GM18951 (cell line): ENCODE data around the gene SHC3.

ENCODE experiments used
- POLR2A ChIP-seq: IDR thresholded peaks from 4 replicates; pipeline ENCODE4 v1.6.1; 2011; ENCODE audit warnings: mild to moderate bottlenecking; ENCODE audit not compliant: insufficient read length, insufficient read depth; ENCODE audit errors: extremely low read depth
- in situ Hi-C: fragments of 300-500 bp; cut with MboI; formaldehyde crosslinking; loops from one replicate; pipeline ENCODE4 v1.12.0; 2022; ENCODE audit warnings: low sequenced_read_pairs, mixed read lengths, inconsistent platforms; ENCODE audit not compliant: unreplicated experiment

The SHC3 gene

GRCh38 chr9:89038382-89039103, 140.1 kb downstream of the SHC3 start:
- in situ Hi-C loops = no loop called here
- no peak for TF ChIP-seq POLR2A

- in situ Hi-C loops = no loop called here
- TF ChIP-seq POLR2A = no peak
These were observed 140.7 kb downstream of the SHC3 start for GRCh38 chr9:89037891-89038290.

- in situ Hi-C loops = no loop called here
- no peak for TF ChIP-seq POLR2A
These were observed 141.3 kb downstream of the SHC3 start for GRCh38 chr9:89037346-89037745.

- TF ChIP-seq POLR2A = no peak
- in situ Hi-C loops = no loop called here
These were observed 141.7 kb downstream of the SHC3 start for GRCh38 chr9:89036891-89037290.

- in situ Hi-C loops = no loop called here
- TF ChIP-seq POLR2A = no peak
These were observed 142.2 kb downstream of the SHC3 start for GRCh38 chr9:89036383-89036782.

- in situ Hi-C loops = no loop called here
- no peak for TF ChIP-seq POLR2A
These were observed 146.0 kb downstream of the SHC3 start for GRCh38 chr9:89032661-89033060.

- in situ Hi-C loops = no loop called here
- TF ChIP-seq POLR2A = no peak
These were observed 146.4 kb downstream of the SHC3 start for GRCh38 chr9:89032173-89032572.

GRCh38 chr9:89029788-89030187, 148.8 kb downstream of the SHC3 start:
- TF ChIP-seq POLR2A = no peak

GRCh38 chr9:89026876-89027275, 151.7 kb downstream of the SHC3 start:
- TF ChIP-seq POLR2A = no peak
- in situ Hi-C loops = no loop called here

More at GRCh38 chr9:89029788-89030187, 148.8 kb downstream of the SHC3 start:
- in situ Hi-C loops = no loop called here

- in situ Hi-C loops = no loop called here
- TF ChIP-seq POLR2A = no peak
These were observed 153.1 kb downstream of the SHC3 start for GRCh38 chr9:89025553-89025952.

- no peak for TF ChIP-seq POLR2A
- in situ Hi-C loops = no loop called here
These were observed 153.9 kb downstream of the SHC3 start for GRCh38 chr9:89024727-89025126.

GRCh38 chr9:89023740-89024139, 154.9 kb downstream of the SHC3 start:
- in situ Hi-C loops = no loop called here
- no peak for TF ChIP-seq POLR2A

- no peak for TF ChIP-seq POLR2A
- in situ Hi-C loops = no loop called here
These were observed 155.7 kb downstream of the SHC3 start for GRCh38 chr9:89022902-89023301.

- no peak for TF ChIP-seq POLR2A
- in situ Hi-C loops = no loop called here
These were observed 156.4 kb downstream of the SHC3 start for GRCh38 chr9:89022001-89022759.
